Measurements from ENCODE around the gene CISTR.

DNA sequence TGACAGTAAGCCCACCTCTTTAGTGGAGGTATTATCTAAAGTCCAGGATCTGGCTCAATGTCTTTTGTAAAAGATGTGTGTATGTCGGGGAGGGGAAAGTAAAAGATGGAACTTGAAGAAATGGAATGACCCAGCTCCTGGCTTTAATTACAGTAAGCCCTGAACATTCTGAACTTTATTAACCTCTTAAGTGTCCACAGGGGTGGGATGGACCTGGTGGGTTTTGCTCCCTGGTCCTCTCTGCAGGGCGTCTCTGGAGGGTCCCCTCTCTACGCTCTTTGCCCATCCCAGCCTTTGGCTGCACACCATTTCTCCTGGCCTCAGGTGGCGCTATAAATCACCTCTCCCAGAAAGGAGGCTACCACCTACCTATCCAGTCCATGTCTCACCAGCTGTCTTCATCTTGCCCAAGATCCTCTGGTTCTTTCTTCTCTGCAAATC, 3.7 kb upstream of the CISTR start:
- TF ChIP-seq, protein P1, sequence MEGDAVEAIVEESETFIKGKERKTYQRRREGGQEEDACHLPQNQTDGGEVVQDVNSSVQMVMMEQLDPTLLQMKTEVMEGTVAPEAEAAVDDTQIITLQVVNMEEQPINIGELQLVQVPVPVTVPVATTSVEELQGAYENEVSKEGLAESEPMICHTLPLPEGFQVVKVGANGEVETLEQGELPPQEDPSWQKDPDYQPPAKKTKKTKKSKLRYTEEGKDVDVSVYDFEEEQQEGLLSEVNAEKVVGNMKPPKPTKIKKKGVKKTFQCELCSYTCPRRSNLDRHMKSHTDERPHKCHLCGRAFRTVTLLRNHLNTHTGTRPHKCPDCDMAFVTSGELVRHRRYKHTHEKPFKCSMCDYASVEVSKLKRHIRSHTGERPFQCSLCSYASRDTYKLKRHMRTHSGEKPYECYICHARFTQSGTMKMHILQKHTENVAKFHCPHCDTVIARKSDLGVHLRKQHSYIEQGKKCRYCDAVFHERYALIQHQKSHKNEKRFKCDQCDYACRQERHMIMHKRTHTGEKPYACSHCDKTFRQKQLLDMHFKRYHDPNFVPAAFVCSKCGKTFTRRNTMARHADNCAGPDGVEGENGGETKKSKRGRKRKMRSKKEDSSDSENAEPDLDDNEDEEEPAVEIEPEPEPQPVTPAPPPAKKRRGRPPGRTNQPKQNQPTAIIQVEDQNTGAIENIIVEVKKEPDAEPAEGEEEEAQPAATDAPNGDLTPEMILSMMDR (IDR thresholded peaks at IDR 0.05) = no peak
- no peak for TF ChIP-seq POLR2A (IDR thresholded peaks at IDR 0.05)

Measured in testis (tissue), 2 donors.